Measurements from ENCODE around the gene MCEMP1. TPM values are rescaled to one million over a fixed set of nuclear protein-coding genes. Genes with fewer than 3 reads are reported as not detected.

The MCEMP1 gene
- total and polyA plus RNA-seq, 2 of the 13 experiments (the other 11 are each of a cell fraction or from before 2014, with no cell fraction given): not detected

DNA sequence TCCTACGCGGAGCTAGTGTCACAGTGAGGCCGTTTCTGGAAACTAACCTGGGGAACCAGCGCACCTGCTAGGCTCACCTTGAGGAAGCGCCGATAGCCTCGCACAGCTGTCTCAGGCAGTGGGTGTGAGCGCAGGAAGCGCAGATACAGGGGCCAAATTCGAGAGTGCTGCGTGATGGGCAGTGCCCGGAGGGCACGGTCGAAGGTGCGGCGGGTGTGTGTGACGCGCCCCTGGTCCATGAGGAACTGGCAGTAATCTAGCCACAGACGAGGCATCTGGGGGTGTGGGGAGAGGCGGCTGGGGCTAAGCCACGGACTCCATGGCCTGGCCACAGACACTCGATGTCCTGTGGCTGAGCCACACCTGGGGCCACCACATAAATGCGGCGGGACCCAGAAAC is 49.7 kb upstream of the MCEMP1 start (continued):
- no peak for TF ChIP-seq SP4 (CRISPR knock-in tag; IDR thresholded peaks at IDR 0.05)
- TF ChIP-seq KDM3A (CRISPR knock-in tag; IDR thresholded peaks at IDR 0.05; ENCODE audit: low read depth): no peak
- TF ChIP-seq, protein P1, sequence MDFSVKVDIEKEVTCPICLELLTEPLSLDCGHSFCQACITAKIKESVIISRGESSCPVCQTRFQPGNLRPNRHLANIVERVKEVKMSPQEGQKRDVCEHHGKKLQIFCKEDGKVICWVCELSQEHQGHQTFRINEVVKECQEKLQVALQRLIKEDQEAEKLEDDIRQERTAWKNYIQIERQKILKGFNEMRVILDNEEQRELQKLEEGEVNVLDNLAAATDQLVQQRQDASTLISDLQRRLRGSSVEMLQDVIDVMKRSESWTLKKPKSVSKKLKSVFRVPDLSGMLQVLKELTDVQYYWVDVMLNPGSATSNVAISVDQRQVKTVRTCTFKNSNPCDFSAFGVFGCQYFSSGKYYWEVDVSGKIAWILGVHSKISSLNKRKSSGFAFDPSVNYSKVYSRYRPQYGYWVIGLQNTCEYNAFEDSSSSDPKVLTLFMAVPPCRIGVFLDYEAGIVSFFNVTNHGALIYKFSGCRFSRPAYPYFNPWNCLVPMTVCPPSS (IDR thresholded peaks at IDR 0.05): no peak
- no peak for TF ChIP-seq ELF1 (CRISPR knock-in tag; IDR thresholded peaks at IDR 0.05)
- TF ChIP-seq RFXANK (CRISPR knock-in tag; IDR thresholded peaks at IDR 0.05): no peak
- no peak for TF ChIP-seq EP300 (IDR thresholded peaks at IDR 0.05; ENCODE audit: low read depth in 2 of 2, low read length in 2 of 2)
- TF ChIP-seq EP300 (CRISPR knock-in tag; IDR thresholded peaks at IDR 0.05; ENCODE audit: borderline replicate concordance): no peak
- TF ChIP-seq DPF2 (CRISPR knock-in tag; IDR thresholded peaks at IDR 0.05; ENCODE audit: borderline replicate concordance, low read depth): no peak

DNA sequence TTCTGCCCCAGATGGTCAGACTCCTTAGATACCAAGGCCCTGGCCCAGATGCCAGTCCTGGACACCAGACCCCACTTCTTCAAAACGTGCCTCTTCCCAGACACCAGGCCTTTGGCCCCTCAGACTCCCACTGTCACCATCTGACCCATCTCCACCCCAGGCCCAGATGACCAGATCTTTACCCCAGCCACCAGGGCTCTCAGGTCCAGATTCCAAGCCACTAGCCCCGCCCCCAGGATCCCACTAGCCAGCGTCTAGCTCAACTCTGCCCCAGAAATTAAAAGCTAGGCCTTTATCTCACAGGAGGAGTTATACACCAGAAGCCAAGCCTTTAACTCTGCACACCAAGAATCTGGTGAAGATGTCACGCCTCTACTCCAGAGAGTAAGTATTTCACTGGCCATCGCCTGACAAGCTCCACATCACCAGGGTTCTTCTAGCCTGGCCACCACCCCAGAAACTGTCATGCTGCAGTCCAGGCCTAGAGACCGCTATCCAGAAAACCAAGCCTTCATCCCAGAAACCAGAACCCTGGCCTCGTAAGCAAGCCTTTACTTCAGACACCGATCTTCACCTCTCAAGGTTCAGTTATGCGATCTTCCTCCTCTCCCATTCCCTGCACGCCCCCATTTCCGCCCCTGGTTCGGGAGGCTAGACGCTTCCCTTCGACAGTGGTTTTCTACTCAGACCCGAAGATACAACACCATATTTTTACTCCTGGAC is 48.1 kb upstream of the MCEMP1 start:
- Histone ChIP-seq H3K4me2 (ENCODE audit: low read depth, low read length) (peak overlapping the region; percentile 82), H3K4me1 (ENCODE audit: insufficient read depth, low read length) (peaks cover 22% of the 10 kb centered on the region), H3K9me3 (ENCODE audit: low read length) (no peaks in the 10 kb centered on the region), H3K9ac (ENCODE audit: insufficient read depth, low read depth, low read length) (peak overlapping the region; percentile 92), H3K36me3 (replicated peaks in 1 of 2; ENCODE audit: control insufficient read depth in 1 of 2, insufficient read depth in 2 of 2, low read length in 2 of 2) (peaks cover 9 to 31% of the 10 kb centered on the region in 2 experiments), H3K4me3 (replicated peaks in 1 of 3; ENCODE audit: insufficient read depth in 1 of 3, low read depth in 2 of 3, low read length in 3 of 3) (peak overlapping the region; percentile 94 to 98 (median 94)), H3K27me3 (ENCODE audit: control insufficient read depth in 1 of 2, insufficient read depth in 2 of 2, low read length in 2 of 2) (no peaks in the 10 kb centered on the region; a peak in 1 of 5 replicates), H3K79me2 (ENCODE audit: insufficient read depth, low read length) (peaks cover 38% of the 10 kb centered on the region), H2AFZ (ENCODE audit: low read length) (no peak overlapping the region), H3K27ac (ENCODE audit: extremely low read length, insufficient read depth, low read length) (peak overlapping the region; percentile 71), H4K20me1 (ENCODE audit: insufficient read depth, low read length) (no peaks in the 10 kb centered on the region)
- POLR2A ChIA-PET: interaction anchor here (1.1 to 2.2 kb wide), 4 partner anchors 24 to 559 kb away, joined by 3 to 15 read pairs (median 4); partner anchors contain the start of genes CAMSAP3 and ZNF557
- FAIRE-seq (no peak), ATAC-seq (peak; percentile 55), DNase-seq (ENCODE audit: low spot score) (no peak)
- 3% methylated on average over 14 of the region's 15 CpGs for WGBS (ENCODE audit: low lambda C conversion rate)
- TSS peak; percentile 84 for BruUV-seq (replicated peaks)
- in situ Hi-C loops (cut with HindIII; ENCODE audit: extremely low pct_ligation_motif_present, low pct_unique_long_range_greater_than_20kb): no loop called here
- intact Hi-C loops (cut with micrococcal nuclease; ENCODE audit: unreplicated experiment): no loop called here
- CTCF ChIA-PET (ENCODE audit: low intra/inter-chr PET ratio, low total read pairs): no interaction called here
- TF ChIP-seq ZNF766 (CRISPR knock-in tag; IDR thresholded peaks at IDR 0.05; ENCODE audit: borderline replicate concordance): no peak
- TF ChIP-seq HNF4G (IDR thresholded peaks at IDR 0.05; ENCODE audit: borderline replicate concordance, low read depth, low read length): no peak
- TF ChIP-seq HNF4G (CRISPR knock-in tag; IDR thresholded peaks at IDR 0.05; ENCODE audit: borderline replicate concordance, low read depth): 0 out of 2 replicates have a peak, but pooled peaks have one; percentile 50
- no peak for TF ChIP-seq ZNF484 (CRISPR knock-in tag; IDR thresholded peaks at IDR 0.05; ENCODE audit: borderline replicate concordance, low read depth)
- TF ChIP-seq, protein P2, sequence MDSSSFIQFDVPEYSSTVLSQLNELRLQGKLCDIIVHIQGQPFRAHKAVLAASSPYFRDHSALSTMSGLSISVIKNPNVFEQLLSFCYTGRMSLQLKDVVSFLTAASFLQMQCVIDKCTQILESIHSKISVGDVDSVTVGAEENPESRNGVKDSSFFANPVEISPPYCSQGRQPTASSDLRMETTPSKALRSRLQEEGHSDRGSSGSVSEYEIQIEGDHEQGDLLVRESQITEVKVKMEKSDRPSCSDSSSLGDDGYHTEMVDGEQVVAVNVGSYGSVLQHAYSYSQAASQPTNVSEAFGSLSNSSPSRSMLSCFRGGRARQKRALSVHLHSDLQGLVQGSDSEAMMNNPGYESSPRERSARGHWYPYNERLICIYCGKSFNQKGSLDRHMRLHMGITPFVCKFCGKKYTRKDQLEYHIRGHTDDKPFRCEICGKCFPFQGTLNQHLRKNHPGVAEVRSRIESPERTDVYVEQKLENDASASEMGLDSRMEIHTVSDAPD (CRISPR knock-in tag; IDR thresholded peaks at IDR 0.05): 0 out of 2 replicates have a peak, but pooled peaks have one; percentile 12
- TF ChIP-seq, protein P3, sequence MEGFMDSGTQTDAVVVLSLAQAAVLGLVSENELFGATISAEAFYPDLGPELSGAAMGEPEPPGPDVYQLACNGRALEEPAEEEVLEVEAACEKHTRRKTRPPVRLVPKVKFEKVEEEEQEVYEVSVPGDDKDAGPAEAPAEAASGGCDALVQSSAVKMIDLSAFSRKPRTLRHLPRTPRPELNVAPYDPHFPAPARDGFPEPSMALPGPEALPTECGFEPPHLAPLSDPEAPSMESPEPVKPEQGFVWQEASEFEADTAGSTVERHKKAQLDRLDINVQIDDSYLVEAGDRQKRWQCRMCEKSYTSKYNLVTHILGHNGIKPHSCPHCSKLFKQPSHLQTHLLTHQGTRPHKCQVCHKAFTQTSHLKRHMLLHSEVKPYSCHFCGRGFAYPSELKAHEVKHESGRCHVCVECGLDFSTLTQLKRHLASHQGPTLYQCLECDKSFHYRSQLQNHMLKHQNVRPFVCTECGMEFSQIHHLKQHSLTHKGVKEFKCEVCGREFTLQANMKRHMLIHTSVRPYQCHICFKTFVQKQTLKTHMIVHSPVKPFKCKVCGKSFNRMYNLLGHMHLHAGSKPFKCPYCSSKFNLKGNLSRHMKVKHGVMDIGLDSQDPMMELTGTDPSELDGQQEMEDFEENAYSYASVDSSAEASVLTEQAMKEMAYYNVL (CRISPR knock-in tag; IDR thresholded peaks at IDR 0.05; ENCODE audit: borderline replicate concordance): no peak
- TF ChIP-seq NFATC3 (CRISPR knock-in tag; IDR thresholded peaks at IDR 0.05): no peak
- no peak for TF ChIP-seq FOXC1 (CRISPR knock-in tag; IDR thresholded peaks at IDR 0.05; ENCODE audit: borderline replicate concordance)
- no peak for TF ChIP-seq FOXO1 (CRISPR knock-in tag; IDR thresholded peaks at IDR 0.05)
- no peak for TF ChIP-seq ZNF292 (CRISPR knock-in tag; IDR thresholded peaks at IDR 0.05; ENCODE audit: borderline replicate concordance, low read depth)

Data from HepG2 (cell line).